Measurements from ENCODE around the gene CNFN.

CNFN gene

GRCh38 chr19:42348211-42348610 is 41.9 kb downstream of the CNFN start:
- no peaks in the 10 kb centered on the region for H3K79me2 ChIP-seq (ENCODE audit: control insufficient read depth, low read length)

GRCh38 chr19:42345191-42345812 is 44.8 kb downstream of the CNFN start:
- no peaks in the 10 kb centered on the region for H3F3A ChIP-seq (ENCODE audit: control insufficient read depth, insufficient read depth)
- no peak overlapping the region for H3K4me2 ChIP-seq (ENCODE audit: low read length)
- 0 out of 2 replicates have a peak, but pooled peaks cover 4% of the 10 kb centered on the region for H3K36me3 ChIP-seq (ENCODE audit: control insufficient read depth, low read length)
- TF ChIP-seq EZH2phosphoT487 (IDR thresholded peaks at IDR 0.05; ENCODE audit: borderline replicate concordance, low read length) (no peak), CTCF (IDR thresholded peaks at IDR 0.05; ENCODE audit: low read depth, low read length, poor library complexity, severe bottlenecking) (no peak)
- H3K4me1 ChIP-seq (ENCODE audit: control insufficient read depth, low read length) = no peaks in the 10 kb centered on the region
- no peak overlapping the region for H3K27ac ChIP-seq (ENCODE audit: low read depth, low read length)
- no peaks in the 10 kb centered on the region for H3K27me3 ChIP-seq (ENCODE audit: control insufficient read depth, low read length)
- no peaks in the 10 kb centered on the region for H3K9me2 ChIP-seq (replicated peaks; ENCODE audit: control insufficient read depth, low read length)
- no peaks in the 10 kb centered on the region for H4K20me1 ChIP-seq (ENCODE audit: control insufficient read depth, insufficient read depth, low read depth, low read length)
- no peaks in the 10 kb centered on the region for H3K79me2 ChIP-seq (ENCODE audit: control insufficient read depth, low read length)
- H3K9me3 ChIP-seq (ENCODE audit: control insufficient read depth, insufficient read depth, low read length) = no peaks in the 10 kb centered on the region
- H3K4me3 ChIP-seq (ENCODE audit: low read length) = no peak overlapping the region

More at GRCh38 chr19:42348211-42348610, 41.9 kb downstream of the CNFN start:
- Histone ChIP-seq H3K36me3 (ENCODE audit: control insufficient read depth, low read length) (0 out of 2 replicates have a peak, but pooled peaks cover 4% of the 10 kb centered on the region), H3K27ac (ENCODE audit: low read depth, low read length) (no peak overlapping the region), H3K9me3 (ENCODE audit: control insufficient read depth, insufficient read depth, low read length) (no peaks in the 10 kb centered on the region), H3K4me1 (ENCODE audit: control insufficient read depth, low read length) (no peaks in the 10 kb centered on the region), H3K27me3 (ENCODE audit: control insufficient read depth, low read length) (no peaks in the 10 kb centered on the region), H3K9me2 (replicated peaks; ENCODE audit: control insufficient read depth, low read length) (no peaks in the 10 kb centered on the region), H3K4me2 (ENCODE audit: low read length) (no peak overlapping the region), H3K4me3 (ENCODE audit: low read length) (no peak overlapping the region), H4K20me1 (ENCODE audit: control insufficient read depth, insufficient read depth, low read depth, low read length) (no peaks in the 10 kb centered on the region), H3F3A (ENCODE audit: control insufficient read depth, insufficient read depth) (no peaks in the 10 kb centered on the region)
- TF ChIP-seq CTCF (IDR thresholded peaks at IDR 0.05; ENCODE audit: low read depth, low read length, poor library complexity, severe bottlenecking) (no peak), EZH2phosphoT487 (IDR thresholded peaks at IDR 0.05; ENCODE audit: borderline replicate concordance, low read length) (no peak)

- no peak overlapping the region for H3K4me3 ChIP-seq (ENCODE audit: low read length)
- H3K36me3 ChIP-seq (ENCODE audit: control insufficient read depth, low read length) = 0 out of 2 replicates have a peak, but pooled peaks cover 4% of the 10 kb centered on the region
- peaks cover 4% of the 10 kb centered on the region for H3K4me1 ChIP-seq (ENCODE audit: control insufficient read depth, low read length)
- H3K79me2 ChIP-seq (ENCODE audit: control insufficient read depth, low read length) = no peaks in the 10 kb centered on the region
- H3K9me2 ChIP-seq (replicated peaks; ENCODE audit: control insufficient read depth, low read length) = no peaks in the 10 kb centered on the region
- no peaks in the 10 kb centered on the region for H3K27me3 ChIP-seq (ENCODE audit: control insufficient read depth, low read length)
- no peak overlapping the region for H3K4me2 ChIP-seq (ENCODE audit: low read length)
- no peak overlapping the region for H3K27ac ChIP-seq (ENCODE audit: low read depth, low read length)
- TF ChIP-seq CTCF (IDR thresholded peaks at IDR 0.05; ENCODE audit: low read depth, low read length, poor library complexity, severe bottlenecking) (no peak), EZH2phosphoT487 (IDR thresholded peaks at IDR 0.05; ENCODE audit: borderline replicate concordance, low read length) (no peak)
- no peaks in the 10 kb centered on the region for H3K9me3 ChIP-seq (ENCODE audit: control insufficient read depth, insufficient read depth, low read length)
- no peaks in the 10 kb centered on the region for H3F3A ChIP-seq (ENCODE audit: control insufficient read depth, insufficient read depth)
- H4K20me1 ChIP-seq (ENCODE audit: control insufficient read depth, insufficient read depth, low read depth, low read length) = no peaks in the 10 kb centered on the region
Measured at GRCh38 chr19:42344336-42344893, 45.7 kb downstream of the CNFN start.
